MM.1S (cell line): ENCODE results near the gene EHBP1.

Experiments
- CTCF ChIP-seq: fragments of 300-600 bp; sonication (generic); IDR thresholded peaks from 2 replicates; pipeline ENCODE4 v1.5.1; 2016; ENCODE audit warnings: antibody characterized with exemption, low read length, mixed read lengths
- EZH2 ChIP-seq: fragments of 300-600 bp; sonication (generic); optimal IDR thresholded peaks from 2 replicates; pipeline ENCODE3; 2017; ENCODE audit warnings: low read depth, mild to moderate bottlenecking, antibody characterized with exemption, low read length, mixed read lengths
- EZH2phosphoT487 ChIP-seq: fragments of 300-600 bp; sonication (generic); IDR thresholded peaks from 2 replicates; pipeline ENCODE4 v1.6.1; 2018; ENCODE audit warnings: antibody characterized with exemption, low read length

GRCh38 chr2:62784341-62784740, 78.8 kb downstream of the EHBP1 start:
- TF ChIP-seq CTCF (no peak), EZH2phosphoT487 (no peak), EZH2 (no peak)
